GM18519 (cell line): ENCODE data around the gene LYZL2.
A peak's percentile ranks its signal among the peaks of the same experiment; 100 is the strongest.
"Not testable (repeated sequence)": the region's sequence is repeated elsewhere in the genome, so short reads cannot be mapped to it uniquely, and the experiment has no call there.

ENCODE experiments used
- ATAC-seq: cut with Tn5 transposase; IDR thresholded peaks from one replicate; pipeline ENCODE4 v1.9.1; 2021; ENCODE audit warnings: mild to moderate bottlenecking, moderate library complexity; ENCODE audit not compliant: unreplicated experiment, low FRiP score

Gene LYZL2

DNA sequence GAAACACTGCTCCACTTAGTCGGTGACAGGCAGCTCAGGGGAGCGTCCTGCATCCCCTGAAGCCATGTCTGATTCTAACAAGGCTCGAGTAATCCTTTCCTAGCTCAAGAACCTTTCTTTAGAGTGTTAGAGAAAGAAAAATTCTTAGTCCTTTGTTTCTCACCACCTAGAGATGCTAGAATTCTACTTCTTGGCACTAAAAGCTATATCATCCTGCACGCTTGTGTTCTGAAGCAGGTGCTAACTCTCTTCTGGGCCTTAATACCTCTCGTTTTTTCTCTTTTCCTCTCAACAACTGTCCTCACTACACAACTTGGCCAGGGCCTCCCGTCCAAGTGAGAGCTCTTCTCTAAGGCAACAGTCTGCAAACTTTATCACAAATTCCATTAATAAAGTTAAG lies at the start of gene LYZL2:
LYZL2 (minus strand) TSS at position 101 of the 400 bp plus-strand sequence. CDS start 2,838 bp downstream, outside the sequence.
- ATAC-seq = no peak

DNA sequence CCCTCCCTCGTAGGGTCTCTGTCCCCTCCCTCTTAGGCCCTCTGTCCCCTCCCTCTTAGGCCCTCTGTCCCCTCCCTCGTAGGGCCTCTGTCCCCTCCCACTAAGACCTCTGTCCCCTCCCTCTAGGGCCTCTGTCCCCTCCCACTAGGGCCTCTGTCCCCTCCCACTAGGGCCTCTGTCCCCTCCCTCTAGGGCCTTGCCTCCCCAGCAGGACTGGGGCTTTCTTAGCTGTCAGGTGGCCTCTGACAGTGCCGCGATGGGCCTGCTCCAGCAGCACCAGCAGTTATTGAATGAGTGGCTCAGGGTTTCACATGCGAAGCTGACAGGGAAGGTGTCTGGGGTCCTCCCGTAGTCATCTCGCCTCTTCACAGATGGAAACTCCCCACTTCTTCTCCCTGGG lies 48.1 kb upstream of the LYZL2 start:
- ATAC-seq = not testable (repeated sequence)

DNA sequence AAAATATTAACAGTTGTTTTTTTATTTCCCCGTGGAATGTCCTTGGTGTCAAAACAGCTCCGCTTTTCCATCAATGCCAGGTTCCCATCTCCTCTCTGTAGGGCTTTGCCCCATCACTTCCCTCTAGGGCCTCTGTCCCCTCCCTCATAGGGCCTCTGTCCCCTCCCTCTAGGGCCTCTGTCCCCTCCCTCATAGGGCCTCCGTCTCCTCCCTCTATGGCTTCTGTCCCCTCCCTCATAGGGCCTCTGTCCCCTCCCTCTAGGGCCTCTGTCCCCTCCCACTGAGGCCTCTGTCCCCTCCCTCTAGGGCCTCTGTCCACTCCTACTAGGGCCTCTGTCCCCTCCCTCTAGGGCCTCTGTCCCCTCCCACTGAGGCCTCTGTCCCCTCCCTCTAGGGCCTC lies 47.6 kb upstream of the LYZL2 start:
- not testable (repeated sequence) for ATAC-seq

DNA sequence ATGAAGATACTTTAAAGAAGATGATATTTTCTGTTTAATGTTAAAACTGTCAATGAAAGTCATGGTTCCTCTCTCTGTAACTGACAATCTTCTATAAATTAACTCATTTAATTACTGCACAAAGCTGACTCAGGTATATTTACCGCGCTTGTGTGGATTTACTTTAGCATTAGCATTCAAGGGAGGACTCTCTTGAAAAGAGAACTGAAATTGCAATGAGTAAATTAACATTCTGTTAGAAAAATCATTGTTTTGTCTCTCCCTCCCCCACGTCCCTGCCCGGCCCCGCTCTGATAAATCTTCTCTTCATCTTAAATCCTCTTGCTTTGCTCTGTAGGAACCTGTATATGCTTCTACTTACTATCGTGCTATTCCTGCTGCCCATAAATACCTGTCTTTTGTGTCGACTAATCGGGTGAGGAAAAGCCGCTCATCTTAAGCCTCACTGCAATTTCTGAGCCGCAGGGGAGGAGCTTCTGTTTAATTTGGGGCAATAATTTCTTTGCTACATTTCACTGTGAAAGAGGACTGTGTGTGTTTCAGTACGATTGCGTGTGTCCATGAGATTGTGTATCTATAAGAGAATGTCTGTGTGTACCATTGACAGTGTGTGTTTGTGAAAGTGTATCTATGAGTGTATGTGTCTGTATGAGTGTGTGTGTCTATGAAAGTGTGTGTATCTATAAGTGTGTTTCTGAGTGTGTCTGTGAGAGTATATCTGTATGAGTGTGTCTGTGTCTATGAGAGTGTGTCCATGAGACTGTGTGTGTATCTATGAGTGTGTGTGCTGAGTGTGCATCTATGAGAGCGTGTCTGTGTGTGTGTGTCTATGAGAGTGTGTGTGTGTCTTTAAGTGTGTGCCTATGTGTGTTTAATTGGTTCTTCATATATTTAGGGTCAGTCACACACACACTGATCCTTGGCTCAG lies 46.5 kb upstream of the LYZL2 start:
- no peak for ATAC-seq

DNA sequence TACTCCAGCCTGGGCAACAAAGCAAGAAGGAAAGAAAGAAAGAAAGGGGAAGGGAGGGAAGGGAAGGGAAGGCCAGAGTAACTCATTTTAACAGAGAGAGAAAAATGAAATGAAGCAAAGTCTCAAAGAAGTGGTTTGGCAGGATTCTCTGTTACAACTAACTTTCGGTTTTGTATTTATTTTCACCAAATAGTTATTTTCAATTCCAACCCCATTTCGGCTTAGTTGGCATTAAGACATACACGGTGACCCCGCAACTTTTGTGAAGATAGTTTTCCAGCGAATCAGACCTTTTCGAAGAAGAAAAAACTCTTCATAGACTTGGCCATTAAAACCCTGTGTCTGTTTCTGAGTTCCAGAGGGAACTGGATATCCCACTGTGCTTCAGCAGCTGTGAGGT lies 45.2 kb upstream of the LYZL2 start:
- ATAC-seq = no peak

DNA sequence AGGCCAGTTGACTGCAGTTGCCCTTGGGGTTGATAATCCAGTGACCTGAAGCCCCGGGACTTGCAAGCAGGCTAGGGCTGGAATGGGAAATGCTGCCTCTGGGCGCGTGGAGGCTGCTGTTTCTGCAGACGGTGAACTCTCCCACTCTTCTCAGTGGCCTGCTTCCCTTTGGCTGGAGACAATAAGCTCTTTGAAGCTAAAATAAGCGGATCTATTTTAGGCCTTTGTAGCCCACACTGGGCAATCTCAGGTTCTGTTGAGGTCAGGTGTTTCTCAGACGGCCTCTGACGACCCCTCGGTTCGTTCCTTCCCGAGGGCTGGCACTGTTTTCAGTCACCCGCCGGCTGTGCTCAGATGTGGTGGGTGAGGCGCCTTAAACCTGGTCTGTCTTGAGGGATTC lies 43.7 kb upstream of the LYZL2 start:
- not testable (repeated sequence) for ATAC-seq

DNA sequence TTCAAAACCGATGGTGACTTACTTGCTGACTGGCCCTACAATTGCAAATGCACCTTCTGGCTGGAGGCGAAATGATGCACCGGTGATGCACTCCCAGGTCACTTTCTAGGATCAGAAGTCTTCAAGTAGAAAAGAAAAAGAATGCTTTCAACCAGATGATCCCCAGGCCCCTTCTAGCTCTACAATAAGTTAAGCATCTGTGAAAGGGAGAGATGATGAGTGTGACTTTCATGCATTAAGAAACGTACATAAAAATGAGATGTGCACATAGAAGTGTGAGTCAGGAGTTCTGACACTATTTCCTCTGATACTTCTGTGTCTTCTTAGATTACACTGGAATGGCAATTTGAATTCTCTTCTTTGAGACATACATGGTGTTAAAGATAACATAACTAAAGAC lies 42.8 kb upstream of the LYZL2 start:
- ATAC-seq = not testable (repeated sequence)

DNA sequence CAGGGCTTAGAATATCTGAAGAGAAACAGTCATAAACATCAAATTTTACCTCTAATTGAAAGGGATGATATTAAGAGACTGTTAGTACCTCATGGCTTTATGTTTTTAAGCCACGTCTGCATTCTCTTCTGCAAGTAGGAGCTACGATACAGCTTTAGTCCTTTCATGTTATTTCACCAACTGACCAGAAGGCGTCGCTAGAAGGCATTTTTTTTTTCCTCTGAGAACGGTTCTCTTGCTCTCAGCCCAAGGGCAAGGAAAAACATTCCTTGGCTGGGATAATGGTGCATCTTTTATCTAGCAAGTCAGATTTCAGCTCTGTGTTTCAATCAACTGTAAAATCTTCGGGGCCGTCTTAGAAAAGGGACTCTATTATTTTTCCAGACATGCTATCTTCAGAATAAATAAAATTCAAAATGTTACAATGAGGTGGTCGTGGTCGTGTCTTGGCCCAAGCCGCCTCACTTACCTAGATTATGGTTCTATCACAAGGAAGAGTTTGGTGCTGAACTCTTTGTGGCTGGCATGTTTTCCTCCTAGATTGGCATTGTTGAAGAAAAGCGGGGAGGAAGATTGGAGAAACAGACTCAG lies 41.6 kb upstream of the LYZL2 start:
- ATAC-seq = no peak

DNA sequence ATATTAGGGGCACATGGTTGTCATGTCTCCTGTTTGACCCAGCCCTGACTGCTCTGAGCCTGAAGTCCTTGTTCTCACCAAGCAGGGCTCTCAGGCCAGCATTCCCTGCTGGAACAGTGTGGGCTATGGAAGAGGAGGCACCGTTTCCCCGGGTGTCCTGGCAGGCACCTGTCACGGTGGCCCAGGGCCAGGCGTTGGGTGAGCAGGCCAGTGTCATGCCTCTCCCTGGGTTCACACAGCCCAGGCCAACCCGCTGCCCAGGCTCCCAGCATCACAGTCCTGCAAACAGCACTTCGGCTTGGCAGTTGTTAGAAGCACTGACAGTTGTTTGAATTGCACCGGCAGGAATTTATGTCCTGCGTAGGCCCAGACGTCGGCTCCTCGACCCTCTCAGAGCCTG lies 38.4 kb upstream of the LYZL2 start:
- not testable (repeated sequence) for ATAC-seq

DNA sequence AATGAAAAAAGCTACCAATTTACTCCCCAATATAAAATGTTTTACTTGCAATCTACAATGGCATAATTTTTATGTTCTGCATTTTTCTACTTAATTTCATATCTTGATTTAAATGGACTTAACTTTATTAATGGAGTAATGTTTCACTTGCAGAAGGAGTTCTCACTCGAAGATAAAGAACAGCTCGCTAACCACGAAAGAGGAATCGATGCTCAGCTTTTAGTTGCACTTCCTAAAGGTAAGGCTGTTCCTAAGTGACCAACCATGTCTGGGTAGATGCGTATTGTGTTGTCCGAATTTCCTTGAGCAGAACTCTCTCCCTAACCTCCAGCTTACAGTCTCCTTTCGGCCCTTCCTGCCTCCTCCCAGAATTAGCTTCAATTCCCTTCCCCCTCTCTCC lies 33.9 kb upstream of the LYZL2 start:
- peak; percentile 71 for ATAC-seq

DNA sequence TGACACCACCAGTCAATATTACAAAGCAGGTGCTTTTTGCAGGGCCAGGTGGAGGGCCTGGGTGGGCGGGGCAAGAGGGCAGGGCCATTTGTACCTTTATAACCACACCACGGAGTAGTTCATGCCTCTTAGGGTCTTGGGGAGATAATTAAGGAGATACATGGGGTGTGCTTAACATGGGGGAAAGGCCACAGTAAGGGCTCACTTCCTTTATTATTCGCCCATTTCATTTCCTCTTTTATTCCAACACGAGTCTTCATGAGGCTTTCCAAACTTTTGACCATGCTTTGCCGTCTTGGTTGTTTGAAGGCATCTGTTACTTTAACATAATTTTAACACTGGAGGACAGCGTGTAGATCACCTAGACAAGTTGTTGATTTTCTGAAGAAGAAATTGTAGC lies 33.3 kb upstream of the LYZL2 start:
- ATAC-seq = no peak

DNA sequence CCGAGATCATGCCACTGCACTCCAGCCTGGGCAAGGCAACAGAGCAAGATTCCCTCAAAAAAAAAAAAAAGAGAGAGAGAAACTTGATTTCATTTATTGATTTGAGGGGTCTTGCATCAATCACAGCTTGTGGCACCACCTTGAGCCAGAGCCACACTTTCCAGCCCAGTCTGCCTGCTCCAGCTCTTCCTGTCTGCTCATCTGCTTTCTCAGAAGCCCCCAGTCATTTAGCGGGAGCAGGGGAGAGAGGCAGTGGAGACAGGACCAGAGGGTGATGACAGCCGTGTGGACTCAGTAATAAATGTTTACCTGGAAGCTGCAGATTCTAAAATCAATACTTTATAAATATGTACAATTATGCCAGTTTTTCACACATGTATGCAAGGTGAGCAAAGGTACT lies 30.8 kb upstream of the LYZL2 start:
- not testable (repeated sequence) for ATAC-seq

DNA sequence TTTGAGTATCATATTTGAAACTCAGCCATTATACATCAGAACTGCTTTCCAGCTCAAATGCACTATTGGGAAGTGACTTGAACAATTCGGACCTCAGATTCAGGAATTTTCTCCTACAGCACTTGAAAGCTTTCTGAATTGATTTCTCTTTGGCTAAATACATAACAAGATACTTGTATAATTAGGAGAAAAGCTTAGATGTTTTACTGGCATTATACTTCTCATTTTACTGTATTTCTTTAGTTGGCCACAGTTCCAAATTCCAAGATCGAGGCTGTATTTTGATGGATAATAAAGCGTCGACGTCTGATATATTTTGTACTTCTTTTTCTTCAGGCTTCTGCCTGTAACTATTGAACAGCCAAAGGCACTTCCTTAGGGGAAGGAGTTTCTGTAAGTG lies 26.7 kb upstream of the LYZL2 start:
- no peak for ATAC-seq

DNA sequence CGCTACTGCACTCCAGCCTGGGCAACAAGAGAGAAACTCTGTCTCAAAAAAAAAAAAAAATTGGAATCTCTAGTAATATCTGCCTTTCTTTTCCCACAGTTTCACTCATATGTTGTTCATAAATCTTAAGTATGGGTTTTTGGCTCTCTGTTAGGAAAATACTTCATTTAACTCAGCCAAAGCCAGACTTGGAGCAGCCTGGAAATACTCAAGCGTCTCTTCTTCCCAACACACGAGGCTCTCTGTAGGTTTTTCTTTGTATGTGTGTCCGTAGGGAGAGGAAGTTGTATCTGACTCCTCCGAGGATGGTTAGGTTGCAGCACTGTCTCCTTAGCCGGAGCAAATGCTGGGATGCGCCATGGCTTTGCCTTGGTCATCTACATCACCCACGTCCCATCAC lies 25.4 kb upstream of the LYZL2 start:
- ATAC-seq = not testable (repeated sequence)

DNA sequence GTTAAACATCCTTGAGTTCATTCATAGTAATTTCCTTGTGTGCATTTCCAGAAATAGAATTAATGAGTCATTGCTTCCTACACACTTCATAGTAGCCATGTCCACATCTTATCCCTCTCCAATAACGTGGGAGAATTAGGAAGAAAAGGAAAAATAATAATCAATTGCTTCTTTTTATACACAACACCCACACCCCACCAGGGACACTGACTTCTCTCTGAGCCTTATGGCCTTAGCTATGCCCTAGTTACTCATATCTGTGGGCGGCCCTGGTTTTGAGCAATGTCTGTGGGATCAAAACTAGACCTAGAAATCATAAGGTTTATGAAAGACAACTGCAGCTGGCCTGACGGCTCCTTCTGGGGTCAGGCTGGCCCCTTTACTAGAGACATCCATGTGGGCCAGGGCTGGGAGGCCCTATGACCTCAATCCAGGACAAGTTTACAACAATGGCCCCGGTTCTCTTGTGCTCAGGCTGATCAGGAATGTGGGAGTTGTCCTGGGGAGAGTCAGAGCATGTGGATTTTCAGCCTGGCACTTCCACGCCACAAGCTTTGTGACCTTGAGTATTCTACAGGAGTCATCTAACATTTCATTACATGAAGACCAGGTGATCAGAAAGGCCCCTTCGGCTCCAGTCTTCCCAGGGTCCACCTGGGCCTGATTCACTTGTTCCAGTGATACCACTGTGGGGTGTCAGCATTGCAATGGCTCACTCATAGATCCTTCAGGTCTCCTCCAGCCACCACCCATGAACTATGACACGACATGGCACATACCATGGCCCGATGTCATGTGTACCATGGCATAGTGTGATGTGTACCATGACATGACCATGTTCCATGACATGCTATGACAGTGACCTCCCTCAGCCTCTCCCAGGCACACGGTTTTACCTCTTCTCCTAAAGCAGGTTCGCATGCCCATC lies 22.2 kb upstream of the LYZL2 start:
- ATAC-seq = not testable (repeated sequence)

DNA sequence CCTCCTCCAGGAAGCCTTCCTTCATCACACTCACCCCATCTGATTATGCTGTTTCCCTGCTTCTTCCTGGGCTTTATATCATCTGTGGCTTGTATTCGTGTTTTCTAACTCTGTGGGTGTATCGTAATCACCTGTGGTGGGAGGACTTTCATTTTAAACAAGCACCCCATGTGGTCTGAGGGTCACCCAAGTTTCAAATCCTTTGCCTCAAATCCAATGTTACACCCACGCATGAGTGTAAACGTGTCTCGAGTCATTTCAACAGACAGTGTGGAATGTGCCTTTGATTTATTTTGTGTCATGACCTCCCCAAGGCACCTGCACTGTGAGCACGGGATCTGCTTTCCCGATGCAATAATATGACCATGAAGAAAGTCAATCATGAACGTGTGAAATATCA lies 17.5 kb upstream of the LYZL2 start:
- no peak for ATAC-seq

DNA sequence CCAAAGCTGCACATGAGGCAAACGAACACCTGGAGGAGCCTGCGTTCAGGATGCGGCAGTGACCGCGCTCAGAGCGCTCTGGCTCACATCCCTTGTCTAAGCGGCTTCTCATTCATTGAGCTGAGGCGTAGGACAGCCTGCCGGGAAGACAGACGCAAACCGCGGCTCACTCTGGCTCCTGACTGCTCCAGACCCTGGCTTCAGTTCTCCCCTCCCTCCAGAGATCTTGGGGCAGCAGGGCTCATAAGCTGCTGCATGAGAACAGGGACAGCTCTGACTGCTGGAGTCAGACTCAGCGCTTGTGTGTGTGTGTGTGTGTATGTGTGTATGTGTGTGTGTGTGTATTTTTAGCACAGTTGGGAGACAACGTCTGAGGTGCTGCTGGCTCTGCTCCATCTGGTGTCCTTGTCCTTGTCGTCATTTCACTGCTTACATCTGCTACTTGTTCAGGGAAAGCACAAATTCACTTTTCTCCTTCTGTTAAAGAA lies 15.8 kb upstream of the LYZL2 start:
- no peak for ATAC-seq

DNA sequence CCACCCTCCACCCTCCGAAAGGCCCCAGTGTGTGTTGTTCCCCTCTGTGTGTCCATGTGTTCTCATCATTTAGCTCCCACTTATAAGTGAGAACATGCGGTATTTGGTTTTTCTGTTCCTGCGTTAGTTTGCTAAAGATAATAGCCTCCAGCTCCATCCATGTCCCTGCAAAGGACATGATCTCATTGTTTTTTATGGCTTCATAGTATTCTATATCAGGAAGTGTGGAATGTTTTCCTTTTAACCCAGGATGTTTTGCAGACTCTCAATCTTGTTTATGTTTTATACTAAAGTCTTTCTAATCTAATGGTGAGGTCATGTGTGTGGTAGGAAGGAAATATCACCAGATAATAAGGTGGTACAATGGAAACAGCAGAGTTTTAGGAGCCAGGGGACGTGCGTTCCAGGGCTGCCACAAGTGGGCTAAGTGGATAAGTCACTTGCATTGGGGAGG lies 14.9 kb upstream of the LYZL2 start:
- ATAC-seq = not testable (repeated sequence)

DNA sequence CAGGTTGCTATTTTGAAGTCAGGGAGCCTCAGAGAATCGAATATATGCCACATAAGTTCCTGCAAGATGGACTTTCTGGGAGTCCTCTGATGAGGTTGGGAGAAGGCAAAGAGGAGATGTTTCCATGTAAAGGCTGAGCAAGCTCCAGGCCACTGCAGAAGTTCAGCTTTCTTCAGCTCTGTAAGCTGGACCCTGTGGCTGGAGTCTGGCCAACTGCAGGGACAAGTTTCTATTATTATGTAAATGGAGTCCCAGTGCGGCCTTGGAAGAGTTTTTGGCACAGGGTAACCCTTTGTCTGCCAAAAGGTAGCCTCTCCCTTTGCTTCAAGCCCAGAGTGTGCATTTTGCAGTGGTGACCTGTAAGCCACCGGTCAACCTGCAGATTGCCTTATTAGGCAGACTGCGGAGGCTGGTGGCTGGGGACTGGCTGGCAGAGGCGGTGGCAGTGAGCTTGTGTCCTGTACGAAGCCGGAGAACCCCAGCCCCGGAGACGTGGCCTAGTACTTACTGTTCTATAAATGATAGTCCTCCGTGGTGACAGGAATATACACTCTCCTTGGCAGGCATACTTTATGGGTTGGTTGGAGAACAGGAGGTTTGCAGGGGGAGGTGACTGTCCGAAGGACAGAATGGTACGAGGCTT lies 14.1 kb upstream of the LYZL2 start:
- ATAC-seq = not testable (repeated sequence)

DNA sequence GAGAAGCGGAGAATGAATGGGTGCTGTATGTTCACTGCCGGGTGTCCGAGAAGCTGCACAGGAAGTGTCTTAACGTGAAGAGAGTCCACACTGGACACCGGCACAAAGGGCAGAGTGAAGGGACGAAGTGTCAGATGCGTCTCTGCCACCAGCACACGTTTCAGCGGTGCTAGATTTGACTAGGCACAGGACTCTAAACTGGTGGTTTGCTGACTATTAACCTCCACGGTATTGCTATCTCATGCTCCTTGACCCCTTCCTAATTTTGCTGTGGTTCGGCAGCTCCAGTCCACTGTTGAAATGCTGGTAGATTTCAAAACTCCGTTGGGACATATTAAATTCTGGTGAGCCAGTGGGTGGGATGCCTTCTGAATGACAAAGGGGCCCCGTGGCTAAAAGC lies 13.3 kb upstream of the LYZL2 start:
- ATAC-seq = not testable (repeated sequence)
